ENCODE data around the gene QKI. TPM values are rescaled to one million over a fixed set of nuclear protein-coding genes. Genes with fewer than 3 reads are reported as not detected.
A peak's percentile ranks its signal among the peaks of the same experiment; 100 is the strongest.

QKI gene
- total RNA-seq, 2 experiments from 2014 or later = 61.7 to 74.7 TPM

DNA sequence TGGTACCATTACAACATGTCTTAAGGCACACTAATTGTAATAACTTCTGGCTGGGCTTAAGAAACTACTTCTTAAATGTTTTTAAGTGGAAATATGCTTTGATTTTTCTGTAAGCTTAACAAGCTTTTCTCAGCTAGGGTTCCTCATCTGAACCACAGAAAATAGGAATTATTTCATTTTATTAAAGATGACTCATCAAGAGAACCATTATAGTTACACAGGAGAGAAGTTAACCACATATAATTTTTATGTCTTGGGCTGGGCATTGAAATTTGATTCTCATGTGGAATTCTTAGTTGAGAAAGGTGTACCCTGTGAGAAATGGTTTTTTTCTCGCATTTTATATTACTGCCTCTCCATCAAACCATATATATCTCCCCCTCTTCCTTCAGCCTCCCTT lies 75.1 kb downstream of the QKI start:
- H3K4me3 Mint-ChIP-seq = no peak overlapping the region
- H3K36me3 Mint-ChIP-seq (ENCODE audit: low read depth) = peaks cover 11% of the 10 kb centered on the region
- H3K4me1 Mint-ChIP-seq = peaks cover 12% of the 10 kb centered on the region
- H3K27ac Mint-ChIP-seq = no peak overlapping the region
- ChIA-PET CTCF (interaction anchor here (1.3 kb wide), 1 partner anchor 11 kb away, joined by 3 read pairs; no protein-coding TSS in a partner anchor), POLR2A (no interaction called here)
- H3K27me3 Mint-ChIP-seq = no peaks in the 10 kb centered on the region
- DNase-seq = no peak
- H3K9me3 Mint-ChIP-seq = no peaks in the 10 kb centered on the region

DNA sequence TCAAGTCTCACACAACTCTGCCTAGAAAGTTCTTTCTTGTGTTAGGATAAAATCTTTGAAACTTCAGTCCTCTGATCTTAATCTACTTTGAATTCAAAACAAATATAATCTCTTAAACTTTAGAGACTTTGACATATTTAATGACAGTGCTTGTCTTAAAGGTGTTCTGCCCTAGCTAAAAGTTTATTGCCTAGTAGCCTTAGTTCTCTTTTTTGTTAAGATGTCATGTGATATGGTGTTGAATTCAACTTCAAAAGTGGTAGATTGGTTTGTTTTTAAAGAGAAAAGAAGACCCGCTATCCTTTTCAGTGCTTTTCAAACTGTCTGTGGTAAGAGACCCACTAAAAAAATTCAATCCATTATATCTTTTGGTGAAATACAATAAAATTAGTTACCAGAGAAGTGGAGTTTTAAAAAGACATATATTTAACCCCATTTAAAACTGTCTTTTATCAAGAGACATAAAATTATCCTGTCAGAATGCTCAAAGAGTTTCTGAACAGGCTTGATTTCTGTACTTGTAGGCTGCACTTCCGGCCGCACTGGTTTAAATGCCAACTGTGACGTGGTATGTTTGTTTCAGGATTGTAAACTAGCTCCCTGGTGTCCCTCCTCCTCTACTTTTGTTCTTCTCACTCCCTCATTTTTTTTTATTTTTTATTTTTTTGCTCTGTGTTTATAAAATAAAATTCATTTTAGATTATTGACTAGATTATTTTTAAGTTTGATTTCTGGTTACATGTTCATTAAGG lies 76.5 kb downstream of the QKI start:
- DNase-seq = no peak
- H3K36me3 Mint-ChIP-seq (ENCODE audit: low read depth) = peaks cover 12% of the 10 kb centered on the region
- peaks cover 12% of the 10 kb centered on the region for H3K4me1 Mint-ChIP-seq
- H3K27ac Mint-ChIP-seq = peak overlapping the region; percentile 75
- H3K4me3 Mint-ChIP-seq = no peak overlapping the region
- ChIA-PET CTCF (interaction anchor here (1.4 kb wide), 1 partner anchor 89 kb away, joined by 3 read pairs; no protein-coding TSS in a partner anchor), POLR2A (no interaction called here)
- H3K9me3 Mint-ChIP-seq = no peaks in the 10 kb centered on the region
- H3K27me3 Mint-ChIP-seq = no peaks in the 10 kb centered on the region

DNA sequence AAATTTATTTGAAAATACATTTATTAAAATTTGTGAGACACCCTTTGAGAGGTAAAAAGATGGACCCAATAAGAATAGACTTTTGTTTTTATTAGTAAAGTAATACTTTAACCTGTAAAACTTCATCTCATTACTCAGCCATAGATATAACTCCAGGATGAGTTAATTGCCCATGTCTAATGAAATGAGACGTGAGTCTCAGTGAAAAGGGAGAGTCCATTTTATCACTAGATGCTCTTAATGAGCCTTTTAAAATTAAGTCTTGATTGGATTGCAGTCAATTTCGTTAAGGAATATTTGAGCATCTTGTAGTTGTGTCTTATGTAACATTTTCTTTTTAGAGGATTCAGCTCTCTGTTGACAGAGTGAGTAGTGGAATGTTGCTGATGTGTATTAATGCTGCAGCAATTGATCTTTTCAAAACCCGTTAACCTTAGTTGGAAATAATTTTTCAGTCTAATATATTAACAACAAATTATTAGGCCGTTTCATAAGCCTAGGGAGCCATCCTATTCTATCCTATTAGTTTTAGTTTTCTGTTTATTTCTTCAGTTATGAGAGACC lies 77.3 kb downstream of the QKI start:
- no peak overlapping the region for H3K27ac Mint-ChIP-seq
- no peaks in the 10 kb centered on the region for H3K27me3 Mint-ChIP-seq
- ChIA-PET CTCF (interaction anchor here (1.4 kb wide), 1 partner anchor 90 kb away, joined by 3 read pairs; no protein-coding TSS in a partner anchor), POLR2A (no interaction called here)
- H3K9me3 Mint-ChIP-seq = peaks cover 3% of the 10 kb centered on the region
- peaks cover 17% of the 10 kb centered on the region for H3K36me3 Mint-ChIP-seq (ENCODE audit: low read depth)
- no peak for DNase-seq
- H3K4me1 Mint-ChIP-seq = peaks cover 12% of the 10 kb centered on the region
- no peak overlapping the region for H3K4me3 Mint-ChIP-seq

DNA sequence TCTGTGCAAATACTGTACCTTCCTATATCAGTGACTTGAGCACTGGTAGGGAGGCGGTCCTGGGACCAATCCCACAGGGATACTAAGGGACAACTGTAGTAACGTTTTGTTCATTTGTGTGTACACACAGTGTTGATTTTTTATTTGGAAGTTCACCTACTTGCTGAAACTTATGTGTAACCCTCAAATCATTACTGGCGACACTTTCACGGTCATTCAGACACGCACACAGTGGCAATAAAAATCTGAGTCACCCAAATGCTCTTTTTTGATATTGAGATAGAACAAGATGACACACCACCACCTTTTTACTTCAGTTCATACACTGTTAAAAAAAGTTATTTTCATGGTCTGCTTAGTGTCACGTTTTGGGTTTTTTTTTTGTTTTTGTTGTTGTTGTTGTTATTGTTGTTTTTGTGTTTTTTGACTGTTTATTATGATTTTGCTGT lies 79.8 kb downstream of the QKI start:
- ChIA-PET POLR2A (no interaction called here), CTCF (no interaction called here)
- H3K4me1 Mint-ChIP-seq = peaks cover 10% of the 10 kb centered on the region
- H3K4me3 Mint-ChIP-seq = no peak overlapping the region
- peak overlapping the region; percentile 50 for H3K27ac Mint-ChIP-seq
- no peaks in the 10 kb centered on the region for H3K27me3 Mint-ChIP-seq
- peaks cover 6% of the 10 kb centered on the region for H3K9me3 Mint-ChIP-seq
- no peak for DNase-seq
- peaks cover 17% of the 10 kb centered on the region for H3K36me3 Mint-ChIP-seq (ENCODE audit: low read depth)

DNA sequence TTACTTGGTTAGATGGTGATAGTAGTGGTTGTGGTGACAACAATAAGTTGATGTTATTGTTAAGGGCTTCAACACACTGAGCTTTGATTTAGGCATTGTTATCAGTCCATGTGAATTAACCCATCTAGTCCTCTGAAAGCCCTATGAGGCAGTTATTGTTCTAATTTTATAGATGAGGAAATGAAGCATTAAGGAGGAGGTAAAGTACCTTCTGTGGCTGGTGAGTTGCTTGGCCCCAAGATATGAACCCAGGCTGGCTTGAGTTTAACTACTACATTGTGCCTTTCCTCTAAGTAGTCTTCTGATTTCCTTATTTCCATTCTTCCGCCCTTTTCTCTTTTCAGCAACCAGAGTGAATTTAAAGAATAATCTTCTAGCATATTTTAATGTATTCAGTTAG lies 81.7 kb downstream of the QKI start:
- DNase-seq = no peak
- Mint-ChIP-seq H3K27me3 (no peaks in the 10 kb centered on the region), H3K36me3 (ENCODE audit: low read depth) (peaks cover 10% of the 10 kb centered on the region), H3K27ac (no peak overlapping the region), H3K4me1 (peaks cover 2% of the 10 kb centered on the region), H3K9me3 (peaks cover 11% of the 10 kb centered on the region), H3K4me3 (no peak overlapping the region)
- ChIA-PET CTCF (no interaction called here), POLR2A (no interaction called here)

DNA sequence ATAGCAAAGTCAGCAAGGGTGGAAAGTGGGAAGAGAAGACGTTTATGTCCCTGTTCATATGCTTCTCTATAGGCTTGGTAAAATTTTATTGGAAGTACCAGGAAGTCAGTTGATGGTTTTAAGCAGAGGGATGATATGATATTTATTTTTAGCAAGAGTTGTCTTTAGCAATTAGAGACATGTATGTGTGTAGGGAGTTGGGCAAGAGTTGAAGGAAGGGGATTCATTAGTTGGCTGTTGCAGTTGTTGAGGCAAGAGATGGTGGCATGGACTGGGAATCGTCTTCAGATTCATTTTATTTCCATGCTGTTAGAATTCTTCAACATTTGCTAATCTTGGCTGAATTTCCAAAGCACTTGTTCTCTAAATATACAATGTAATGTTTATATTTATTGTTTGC lies 85.6 kb downstream of the QKI start:
- Mint-ChIP-seq H3K27me3 (no peaks in the 10 kb centered on the region), H3K9me3 (peaks cover 20% of the 10 kb centered on the region), H3K36me3 (ENCODE audit: low read depth) (peaks cover 24% of the 10 kb centered on the region), H3K4me3 (no peak overlapping the region), H3K27ac (no peak overlapping the region), H3K4me1 (no peaks in the 10 kb centered on the region)
- ChIA-PET POLR2A (no interaction called here), CTCF (no interaction called here)
- DNase-seq = no peak

DNA sequence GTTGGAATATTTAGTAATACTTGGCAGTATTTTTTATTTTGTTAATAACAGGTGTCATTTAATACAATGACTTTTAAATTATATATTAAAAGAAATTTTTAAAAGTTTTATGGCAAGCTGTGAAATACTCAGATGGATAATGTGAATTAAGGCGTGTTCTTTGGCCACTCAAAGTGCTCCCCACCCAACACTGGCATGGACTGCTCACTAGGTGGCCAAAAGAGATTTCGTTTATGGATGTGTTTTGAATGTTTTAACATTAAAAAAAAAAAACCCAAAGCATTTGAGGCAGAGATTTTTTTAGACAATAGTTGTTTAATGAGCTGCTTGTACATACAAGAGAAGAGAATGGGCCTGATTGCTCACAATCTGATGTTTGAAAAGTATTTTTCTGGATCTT lies 86.5 kb downstream of the QKI start:
- Mint-ChIP-seq H3K9me3 (peaks cover 25% of the 10 kb centered on the region), H3K27me3 (no peaks in the 10 kb centered on the region), H3K4me3 (no peak overlapping the region), H3K27ac (no peak overlapping the region), H3K4me1 (no peaks in the 10 kb centered on the region), H3K36me3 (ENCODE audit: low read depth) (peaks cover 33% of the 10 kb centered on the region)
- ChIA-PET POLR2A (no interaction called here), CTCF (interaction anchor here (0.9 kb wide), 1 partner anchor 54 kb away, joined by 3 read pairs; no protein-coding TSS in a partner anchor)
- DNase-seq = no peak

DNA sequence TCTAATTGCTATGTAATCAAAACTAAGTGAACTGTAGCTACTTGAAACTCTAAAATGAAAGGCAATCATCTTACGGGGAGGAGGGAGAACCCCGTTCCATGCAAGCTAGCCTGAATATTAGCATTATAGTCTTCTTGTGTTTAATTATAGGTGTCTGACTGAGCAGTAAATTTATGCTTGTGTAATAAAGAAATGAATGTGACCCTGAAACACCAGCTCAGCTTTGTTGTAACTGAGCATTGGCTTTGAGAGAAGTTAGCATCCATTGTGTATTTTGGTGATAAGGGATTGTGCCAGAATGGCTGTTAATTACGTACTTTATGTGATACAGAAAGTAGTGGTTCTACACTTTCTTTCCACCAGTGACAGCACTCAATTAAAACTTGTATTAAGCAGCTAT lies 86.9 kb downstream of the QKI start:
- H3K4me1 Mint-ChIP-seq = no peaks in the 10 kb centered on the region
- DNase-seq = no peak
- POLR2A ChIA-PET = no interaction called here
- H3K9me3 Mint-ChIP-seq = peaks cover 26% of the 10 kb centered on the region
- H3K36me3 Mint-ChIP-seq (ENCODE audit: low read depth) = peaks cover 32% of the 10 kb centered on the region
- no peak overlapping the region for H3K4me3 Mint-ChIP-seq
- CTCF ChIA-PET = interaction anchor here (0.9 kb wide), 1 partner anchor 54 kb away, joined by 3 read pairs; no protein-coding TSS in a partner anchor
- no peak overlapping the region for H3K27ac Mint-ChIP-seq
- no peaks in the 10 kb centered on the region for H3K27me3 Mint-ChIP-seq

DNA sequence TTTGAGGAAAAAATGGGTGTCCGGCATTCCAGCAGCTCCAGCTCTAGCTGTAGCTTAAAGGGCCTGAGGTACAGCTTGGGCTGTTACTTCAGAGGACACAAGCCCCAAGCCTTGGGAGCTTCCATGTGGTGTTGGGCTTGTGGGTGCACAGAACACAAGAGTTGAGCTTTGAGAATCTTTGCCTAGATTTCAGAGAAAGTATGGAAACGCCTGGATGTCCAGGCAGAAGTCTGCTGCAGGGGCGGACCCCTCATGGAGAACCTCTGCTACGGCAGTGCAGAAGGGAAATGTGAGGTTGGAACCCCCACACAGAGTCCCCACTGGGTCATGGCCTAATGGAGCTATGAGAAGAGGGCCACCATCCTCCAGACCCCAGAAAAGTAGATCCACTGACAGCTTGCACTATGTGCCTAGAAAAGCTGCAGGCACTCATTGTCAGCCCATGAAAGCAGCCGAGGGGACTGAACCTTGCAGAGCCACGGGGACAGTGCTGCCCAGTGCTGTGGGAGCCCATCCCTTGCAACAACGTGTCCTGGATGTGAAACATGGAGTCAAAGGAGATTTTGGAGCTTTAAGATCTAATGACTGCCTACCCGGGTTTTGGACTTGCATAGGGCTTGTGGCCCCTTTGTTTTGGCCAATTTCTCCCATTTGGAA lies 90.6 kb downstream of the QKI start:
- no peaks in the 10 kb centered on the region for H3K27me3 Mint-ChIP-seq
- ChIA-PET POLR2A (no interaction called here), CTCF (interaction anchor here (0.9 kb wide), 1 partner anchor 11 kb away, joined by 3 read pairs; no protein-coding TSS in a partner anchor)
- H3K4me3 Mint-ChIP-seq = no peak overlapping the region
- DNase-seq = no peak
- H3K27ac Mint-ChIP-seq = no peak overlapping the region
- H3K4me1 Mint-ChIP-seq = no peaks in the 10 kb centered on the region
- H3K36me3 Mint-ChIP-seq (ENCODE audit: low read depth) = peaks cover 48% of the 10 kb centered on the region
- peaks cover 31% of the 10 kb centered on the region for H3K9me3 Mint-ChIP-seq

DNA sequence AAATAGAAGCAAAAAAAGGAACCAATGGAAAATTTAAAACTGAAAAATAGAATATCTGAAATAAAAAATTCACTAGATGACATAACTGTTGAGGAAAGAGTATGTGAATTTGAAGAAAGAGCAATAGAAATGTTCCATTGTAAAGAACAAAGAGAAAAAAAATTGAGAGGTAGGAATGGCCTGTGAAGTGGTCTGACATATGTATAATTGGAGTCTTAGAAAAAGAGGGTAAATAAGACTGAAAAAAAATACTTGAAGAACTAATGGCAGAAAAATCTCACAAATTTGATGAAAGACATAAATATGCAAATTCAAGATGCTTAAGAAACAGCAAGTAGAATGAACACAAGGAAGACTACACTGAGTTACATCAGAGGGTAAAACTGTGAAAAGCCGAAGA lies 93.4 kb downstream of the QKI start:
- Mint-ChIP-seq H3K9me3 (peaks cover 29% of the 10 kb centered on the region), H3K36me3 (ENCODE audit: low read depth) (peaks cover 42% of the 10 kb centered on the region), H3K4me3 (no peak overlapping the region), H3K27ac (no peak overlapping the region), H3K27me3 (no peaks in the 10 kb centered on the region), H3K4me1 (no peaks in the 10 kb centered on the region)
- DNase-seq = no peak
- POLR2A ChIA-PET = no interaction called here
- CTCF ChIA-PET = no interaction called here

DNA sequence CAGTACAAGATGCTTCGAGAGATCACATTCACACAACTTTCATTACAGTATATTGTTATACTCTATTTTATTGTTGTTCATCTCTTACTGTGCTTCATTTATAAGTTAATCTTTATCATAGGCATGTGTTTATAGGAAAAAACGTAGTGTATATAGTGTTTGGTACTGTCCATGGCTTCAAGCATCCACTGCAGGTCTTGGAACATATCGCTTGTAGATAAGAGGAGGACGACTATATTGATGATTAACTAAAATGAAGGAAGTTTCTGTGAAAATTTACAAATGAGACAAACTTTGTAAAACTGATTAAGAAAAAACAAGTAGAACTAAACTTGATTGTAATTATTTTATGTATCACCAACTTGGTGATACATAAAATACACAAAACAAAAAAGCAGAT lies 98.5 kb downstream of the QKI start:
- peaks cover under 1% of the 10 kb centered on the region for H3K4me1 Mint-ChIP-seq
- ChIA-PET CTCF (no interaction called here), POLR2A (no interaction called here)
- no peak overlapping the region for H3K4me3 Mint-ChIP-seq
- H3K27me3 Mint-ChIP-seq = no peaks in the 10 kb centered on the region
- DNase-seq = no peak
- H3K36me3 Mint-ChIP-seq (ENCODE audit: low read depth) = peaks cover 8% of the 10 kb centered on the region
- peaks cover 5% of the 10 kb centered on the region for H3K9me3 Mint-ChIP-seq
- no peak overlapping the region for H3K27ac Mint-ChIP-seq

DNA sequence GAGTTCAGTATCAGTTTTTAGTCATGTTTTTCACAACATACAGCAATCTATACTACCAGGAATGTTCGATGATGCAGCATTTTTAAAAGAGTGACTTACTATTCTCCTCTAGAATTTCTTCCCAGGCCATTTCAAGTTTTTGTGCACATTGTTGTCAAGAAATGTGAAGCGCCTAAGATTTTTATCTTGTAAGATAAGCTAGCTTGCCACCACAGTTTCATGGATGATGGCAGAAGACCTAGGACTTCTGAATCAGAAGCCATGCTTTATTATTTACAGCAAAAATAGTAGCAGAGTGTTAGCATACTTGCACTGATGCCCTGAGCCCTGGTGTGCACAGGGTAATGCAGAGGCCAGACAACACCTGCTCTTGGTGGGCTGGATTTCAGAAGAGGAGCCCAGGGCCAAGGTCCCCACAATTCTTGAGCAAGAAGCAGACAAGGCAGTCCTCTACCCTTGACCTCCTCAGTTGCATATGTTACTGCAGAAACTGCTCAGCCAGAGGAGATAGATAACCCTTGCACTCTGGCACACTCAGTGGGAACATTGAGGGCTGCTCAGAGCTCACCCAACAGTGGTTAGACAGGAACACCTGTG lies 99.2 kb downstream of the QKI start:
- POLR2A ChIA-PET = no interaction called here
- CTCF ChIA-PET = no interaction called here

DNA sequence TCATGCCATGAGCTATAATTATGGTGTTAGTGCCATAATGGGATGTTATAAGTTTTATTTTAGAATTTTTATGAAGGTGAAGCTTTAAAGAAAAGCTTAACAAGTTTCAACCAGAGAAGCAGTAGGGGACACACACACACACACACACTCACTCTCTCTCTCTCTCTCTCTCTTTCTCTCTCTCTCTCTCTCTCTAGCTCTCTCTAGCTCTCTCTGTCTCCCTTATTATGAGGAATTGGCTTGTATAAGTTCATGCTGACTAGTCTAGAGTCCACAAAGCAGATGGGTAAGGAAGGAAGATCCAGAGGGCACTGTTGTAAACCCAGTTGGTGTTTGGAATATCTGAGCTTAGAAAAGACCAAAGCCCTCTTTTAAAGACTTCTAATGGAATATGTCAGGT lies 102.4 kb downstream of the QKI start:
- DNase-seq = no peak
- CTCF ChIA-PET = interaction anchor here (0.6 to 1.3 kb wide), 5 partner anchors 10 to 151 kb away, joined by 3 to 4 read pairs (median 3); no protein-coding TSS in a partner anchor
- Mint-ChIP-seq H3K27ac (no peak overlapping the region), H3K4me3 (no peak overlapping the region), H3K9me3 (peaks cover 2% of the 10 kb centered on the region), H3K27me3 (no peaks in the 10 kb centered on the region), H3K36me3 (ENCODE audit: low read depth) (peaks cover 2% of the 10 kb centered on the region), H3K4me1 (peaks cover 3% of the 10 kb centered on the region)
- POLR2A ChIA-PET = no interaction called here

More for the DNA sequence above, 99.2 kb downstream of the QKI start:
- H3K9me3 Mint-ChIP-seq = peaks cover 2% of the 10 kb centered on the region
- H3K4me1 Mint-ChIP-seq = peaks cover 3% of the 10 kb centered on the region
- no peak overlapping the region for H3K27ac Mint-ChIP-seq
- DNase-seq = no peak
- H3K4me3 Mint-ChIP-seq = no peak overlapping the region
- peaks cover 5% of the 10 kb centered on the region for H3K36me3 Mint-ChIP-seq (ENCODE audit: low read depth)
- no peaks in the 10 kb centered on the region for H3K27me3 Mint-ChIP-seq
